Pancreas (tissue), 10 donors: ENCODE data around the gene C10orf71. TPM values are rescaled to one million over a fixed set of nuclear protein-coding genes. Genes with fewer than 3 reads are reported as not detected.

Experiments used
- ATAC-seq, 4 donors: fragments of 200-7000 bp; cut with Tn5 transposase; one replicate each; pipeline versions ENCODE4 v1.8.0 to v1.9.1; 2020; ENCODE audit warnings: mild to moderate bottlenecking in 4 of 4, moderate library complexity in 4 of 4
- DNase-seq, 6 donors: peaks; one replicate each; pipeline ENCODE4 v3.0.0-alpha.2; 2020
- FAIRE-seq: peaks from 2 replicates; lab custom pipeline; 2012; peaks lifted over from hg19 to GRCh38; lab: Jason Lieb, UNC
- H3K27ac ChIP-seq, 4 donors: fragments of 200-600 bp; sonication (generic); 1 replicate in 3 of 4; 2 replicates in 1 of 4; pipeline versions ENCODE4 v1.5.0 to v1.8.0; 2020
- H3K27me3 ChIP-seq, 4 donors: fragments of 200-600 bp; one replicate each; pipeline ENCODE4 v1.8.0; 2021
- H3K36me3 ChIP-seq, 3 donors: fragments of 200-600 bp; sonication (generic) in 1 of 3; one replicate each; pipeline versions ENCODE4 v1.5.0 to v1.8.0; 2020 to 2021
- H3K4me1 ChIP-seq, 3 donors: fragments of 200-600 bp; one replicate each; pipeline ENCODE4 v1.8.0; 2021
- H3K4me3 ChIP-seq, 4 donors: fragments of 200-600 bp; sonication (generic) in 2 of 4; one replicate each; pipeline versions ENCODE4 v1.5.0 to v1.8.0; 2020 to 2021
- H3K9me3 ChIP-seq, 4 donors: fragments of 200-600 bp; one replicate each; pipeline ENCODE4 v1.8.0; 2021
- WGBS, 2 donors: extraction: QIAGEN DNeasy Blood & Tissue Kit; methylation state at CpG; one replicate each; pipeline ENCODE4 v1.1.7; 2013; 5-methylcytosine and 5-hydroxymethylcytosine counted together
- intact Hi-C, 3 donors: fragments of 100-400 bp; cut with DNase I; formaldehyde crosslinking; loops; one replicate each; pipeline versions ENCODE4 v1.11.1 to v1.14.2; 2022
- polyA plus RNA-seq, 2 donors: library from polyadenylated mRNA; stranded (reverse); fragments of 200-250 nt; gene quantifications; one replicate each; pipeline ENCODE4 v1.2.3, GENCODE V29; 2013
- total RNA-seq, 6 donors: library from RNA; stranded (reverse); fragmentation: NEBNext Ultra II Directional in 4 of 6; extraction: Animal tissue kit (Norgen Biotek cat#: 25700) in 4 of 6; gene quantifications; one replicate each; pipeline versions ENCODE4 v1.2.1 to v1.2.4, GENCODE V29; 2021 to 2023
- TF ChIP-seq, protein P1 (sequence below), 4 donors: fragments of 200-600 bp; sonication (generic) in 3 of 4; IDR thresholded peaks; one replicate each; pipeline versions ENCODE4 v1.5.0 to v1.8.0; 2021; ENCODE audit warnings: antibody characterized with exemption in 4 of 4
- donor health status: healthy with polysubstance abuse.
- donor health status: DM: no; HTN: no; CAD: no; lungs with moderate emphysema.
- donor health status: DM: no; HTN: no; CAD: no.
- donor health status: control.
- donor health status: control.
- donor health status: Bipolar disorder and iron deficiency.
- donor health status: DM: yes; HTN: yes; CAD: no.
- donor health status: DM: no; HTN: no; CAD: no.
- donor health status: DM: no; HTN: no; CAD: no.
- donor health status: DM: yes; HTN: yes; CAD: no.

C10orf71 gene
- total and polyA plus RNA-seq, 8 donors, result 0.07 to 2.6 (median 0.50) TPM

DNA sequence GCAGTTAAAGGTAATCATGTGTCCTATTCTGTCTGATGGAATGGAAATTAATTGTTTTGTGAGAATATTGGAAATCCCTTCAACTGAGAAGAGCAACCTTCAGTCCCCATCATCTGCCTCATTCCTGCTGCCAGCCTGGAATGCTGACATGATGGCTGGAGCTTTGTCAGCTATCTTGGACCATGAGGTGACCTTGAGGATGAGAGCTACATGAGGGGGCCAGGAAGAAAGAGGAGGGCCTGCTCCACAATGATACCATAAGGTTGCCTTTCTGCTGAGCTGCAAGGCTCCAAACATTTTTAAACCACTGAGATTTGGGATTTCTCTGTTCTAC lies 40.7 kb upstream of the C10orf71 start:
- no peak overlapping the region for H3K27ac ChIP-seq
- intact Hi-C loops, result no loop called here
- no peak for ATAC-seq
- no peak for FAIRE-seq
- H3K9me3 ChIP-seq, result no peaks in the 10 kb centered on the region
- no peak for DNase-seq
- no peaks in the 10 kb centered on the region for H3K27me3 ChIP-seq
- H3K36me3 ChIP-seq, result no peaks in the 10 kb centered on the region
- TF ChIP-seq, protein P1, sequence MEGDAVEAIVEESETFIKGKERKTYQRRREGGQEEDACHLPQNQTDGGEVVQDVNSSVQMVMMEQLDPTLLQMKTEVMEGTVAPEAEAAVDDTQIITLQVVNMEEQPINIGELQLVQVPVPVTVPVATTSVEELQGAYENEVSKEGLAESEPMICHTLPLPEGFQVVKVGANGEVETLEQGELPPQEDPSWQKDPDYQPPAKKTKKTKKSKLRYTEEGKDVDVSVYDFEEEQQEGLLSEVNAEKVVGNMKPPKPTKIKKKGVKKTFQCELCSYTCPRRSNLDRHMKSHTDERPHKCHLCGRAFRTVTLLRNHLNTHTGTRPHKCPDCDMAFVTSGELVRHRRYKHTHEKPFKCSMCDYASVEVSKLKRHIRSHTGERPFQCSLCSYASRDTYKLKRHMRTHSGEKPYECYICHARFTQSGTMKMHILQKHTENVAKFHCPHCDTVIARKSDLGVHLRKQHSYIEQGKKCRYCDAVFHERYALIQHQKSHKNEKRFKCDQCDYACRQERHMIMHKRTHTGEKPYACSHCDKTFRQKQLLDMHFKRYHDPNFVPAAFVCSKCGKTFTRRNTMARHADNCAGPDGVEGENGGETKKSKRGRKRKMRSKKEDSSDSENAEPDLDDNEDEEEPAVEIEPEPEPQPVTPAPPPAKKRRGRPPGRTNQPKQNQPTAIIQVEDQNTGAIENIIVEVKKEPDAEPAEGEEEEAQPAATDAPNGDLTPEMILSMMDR (IDR thresholded peaks at IDR 0.05), result no peak
- H3K4me3 ChIP-seq, result no peak overlapping the region
- H3K4me1 ChIP-seq, result no peaks in the 10 kb centered on the region

DNA sequence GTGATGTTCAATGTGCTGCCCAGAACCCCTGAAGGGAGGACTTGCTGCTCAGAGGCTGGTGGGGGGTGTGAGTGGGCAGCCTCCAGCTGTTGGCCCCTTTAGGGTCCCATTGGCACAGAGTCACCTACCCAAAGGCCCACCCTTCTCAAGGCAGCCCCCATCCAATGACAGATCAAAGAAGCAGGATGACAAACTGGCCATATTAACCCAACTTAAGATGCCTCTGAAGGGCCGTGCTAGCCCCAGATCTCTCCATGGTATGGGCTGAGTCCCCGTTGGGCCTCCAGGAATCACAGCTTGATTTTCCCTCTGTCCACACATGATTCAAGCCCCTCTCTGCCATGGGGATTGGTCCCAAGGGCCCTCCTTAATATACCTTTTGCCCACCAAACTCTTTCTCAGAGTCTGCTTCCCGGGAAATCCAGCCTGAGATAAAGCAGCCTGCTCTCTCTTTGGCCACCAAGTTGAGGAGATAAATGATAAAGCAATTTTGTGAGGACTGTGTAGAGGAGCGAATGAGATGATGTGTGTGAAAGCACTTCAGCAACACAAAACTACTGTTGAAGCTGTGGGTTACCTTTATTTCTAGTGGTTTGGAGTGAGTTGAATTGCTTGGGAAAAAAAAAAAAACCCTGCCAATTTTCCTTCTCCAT lies 38.2 kb upstream of the C10orf71 start:
- no peak overlapping the region for H3K27ac ChIP-seq
- WGBS, 2 donors, result 78 to 79% methylated on average over 4 of the region's 4 CpGs
- FAIRE-seq, result no peak
- no peak for ATAC-seq
- H3K4me1 ChIP-seq, result no peaks in the 10 kb centered on the region
- no peaks in the 10 kb centered on the region for H3K36me3 ChIP-seq
- TF ChIP-seq, protein P1 (IDR thresholded peaks at IDR 0.05), result no peak
- intact Hi-C loops, result no loop called here
- no peaks in the 10 kb centered on the region for H3K9me3 ChIP-seq
- no peak overlapping the region for H3K4me3 ChIP-seq
- DNase-seq, result no peak
- no peaks in the 10 kb centered on the region for H3K27me3 ChIP-seq

DNA sequence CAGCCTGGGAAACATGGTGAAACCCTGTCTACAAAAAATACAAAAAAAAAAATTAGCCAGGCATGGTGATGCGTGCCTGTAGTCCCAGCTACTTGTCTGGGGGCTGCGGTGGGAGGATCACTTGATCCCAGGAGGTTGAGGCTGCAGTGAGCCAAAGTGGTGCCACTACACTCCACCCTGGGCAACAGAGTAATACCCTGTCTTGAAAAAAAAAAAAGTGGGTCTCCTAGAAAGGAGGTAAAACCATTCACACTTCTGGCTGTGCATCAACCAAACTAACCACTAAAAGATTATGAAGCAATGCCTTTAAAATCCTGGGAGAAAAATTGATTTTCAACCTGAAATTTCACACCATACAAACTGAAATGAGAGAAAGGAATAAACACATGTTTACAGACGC lies 35.4 kb upstream of the C10orf71 start:
- 74 to 75% methylated on average over 3 of the region's 3 CpGs for WGBS, 2 donors
- no peak for FAIRE-seq
- H3K27me3 ChIP-seq, result no peaks in the 10 kb centered on the region
- TF ChIP-seq, protein P1 (IDR thresholded peaks at IDR 0.05), result no peak
- H3K36me3 ChIP-seq, result no peaks in the 10 kb centered on the region
- H3K27ac ChIP-seq, result no peak overlapping the region
- DNase-seq, result no peak
- no peak for ATAC-seq
- H3K9me3 ChIP-seq, result no peaks in the 10 kb centered on the region
- H3K4me1 ChIP-seq, result no peaks in the 10 kb centered on the region
- H3K4me3 ChIP-seq, result no peak overlapping the region
- intact Hi-C loops, result no loop called here

DNA sequence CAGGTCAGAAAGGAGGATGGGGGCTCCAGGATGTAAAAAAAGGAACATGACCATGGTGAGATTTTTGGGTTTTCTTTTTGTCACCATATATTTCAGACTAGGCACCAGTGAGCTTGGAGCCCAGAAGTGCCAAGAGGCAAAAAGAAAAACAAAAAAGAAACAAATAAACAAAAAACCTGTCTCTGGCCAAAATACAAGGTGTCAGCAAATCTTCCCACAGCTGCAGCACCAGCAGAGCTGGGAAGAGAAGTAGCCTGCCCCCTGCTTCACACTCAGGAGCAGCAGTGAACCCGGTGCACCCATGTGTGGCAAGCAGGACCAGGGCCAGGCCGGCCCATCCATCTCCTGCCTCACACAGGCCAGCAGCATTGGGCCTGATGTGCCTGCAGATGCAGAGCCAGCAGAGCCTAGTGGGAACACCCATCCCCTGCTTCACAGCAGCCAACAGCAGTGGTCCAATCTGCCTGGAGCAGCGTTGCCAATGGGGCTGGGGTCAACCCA lies 34.7 kb upstream of the C10orf71 start:
- WGBS, 2 donors, result 83 to 89% methylated on average over 3 of the region's 3 CpGs
- no peak for DNase-seq
- no peaks in the 10 kb centered on the region for H3K36me3 ChIP-seq
- no peak for FAIRE-seq
- no peaks in the 10 kb centered on the region for H3K4me1 ChIP-seq
- no peak overlapping the region for H3K4me3 ChIP-seq
- no peaks in the 10 kb centered on the region for H3K27me3 ChIP-seq
- no peak overlapping the region for H3K27ac ChIP-seq
- H3K9me3 ChIP-seq, result no peaks in the 10 kb centered on the region
- intact Hi-C loops, result no loop called here
- no peak for ATAC-seq
- TF ChIP-seq, protein P1 (IDR thresholded peaks at IDR 0.05), result no peak

DNA sequence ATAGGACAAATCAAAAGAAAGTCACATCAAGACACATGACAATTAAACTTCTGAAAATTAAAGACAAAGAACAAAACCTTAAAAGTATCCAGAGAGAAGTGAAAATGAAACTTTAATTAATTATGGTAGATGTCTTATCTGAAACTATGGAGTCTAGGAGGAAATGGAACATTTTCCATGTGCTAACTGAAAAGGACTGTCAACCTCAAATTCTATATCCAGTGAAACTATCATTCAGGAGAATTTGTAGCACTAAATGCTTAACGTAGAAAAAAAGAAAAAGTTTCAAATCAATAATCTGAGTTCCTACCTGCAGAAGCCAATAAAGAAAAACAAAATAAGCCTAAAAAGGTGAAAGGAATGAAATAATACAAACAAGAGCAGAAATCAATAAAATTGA lies 33.1 kb upstream of the C10orf71 start:
- 59 to 72% methylated on average over 1 of the region's 1 CpG for WGBS, 2 donors
- FAIRE-seq (no peak), ATAC-seq (no peak), DNase-seq (no peak)
- H3K27ac ChIP-seq, result no peak overlapping the region
- intact Hi-C loops, result no loop called here
- no peaks in the 10 kb centered on the region for H3K4me1 ChIP-seq
- no peaks in the 10 kb centered on the region for H3K36me3 ChIP-seq
- H3K4me3 ChIP-seq, result no peak overlapping the region
- no peaks in the 10 kb centered on the region for H3K27me3 ChIP-seq
- no peaks in the 10 kb centered on the region for H3K9me3 ChIP-seq
- TF ChIP-seq, protein P1 (IDR thresholded peaks at IDR 0.05), result no peak
